ENCODE data around the gene HOXB1.

- TF ChIP-seq POLR2A (IDR thresholded peaks at IDR 0.05): no peak
- TF ChIP-seq CTCF (IDR thresholded peaks at IDR 0.05 in 8 of 11, conservative IDR thresholded peaks at IDR 0.05 in 3 of 11): peak in 2 of 11 experiments; percentile 31 to 33
- TF ChIP-seq POLR2AphosphoS5 (IDR thresholded peaks at IDR 0.05): peak in 2 of 3 donors; percentile 52 to 56
Measured at GRCh38 chr17:48543107-48543853, 12.5 kb upstream of the HOXB1 start.

Measured in spleen (tissue), 7 donors.